GM15510 (cell line): ENCODE results near the gene PHTF2.

ENCODE experiments used
- POLR2A ChIP-seq: IDR thresholded peaks from 3 replicates; pipeline ENCODE4 v1.6.1; 2011; ENCODE audit warnings: borderline replicate concordance; ENCODE audit not compliant: insufficient read length; ENCODE audit errors: extremely low read depth

PHTF2 gene

DNA sequence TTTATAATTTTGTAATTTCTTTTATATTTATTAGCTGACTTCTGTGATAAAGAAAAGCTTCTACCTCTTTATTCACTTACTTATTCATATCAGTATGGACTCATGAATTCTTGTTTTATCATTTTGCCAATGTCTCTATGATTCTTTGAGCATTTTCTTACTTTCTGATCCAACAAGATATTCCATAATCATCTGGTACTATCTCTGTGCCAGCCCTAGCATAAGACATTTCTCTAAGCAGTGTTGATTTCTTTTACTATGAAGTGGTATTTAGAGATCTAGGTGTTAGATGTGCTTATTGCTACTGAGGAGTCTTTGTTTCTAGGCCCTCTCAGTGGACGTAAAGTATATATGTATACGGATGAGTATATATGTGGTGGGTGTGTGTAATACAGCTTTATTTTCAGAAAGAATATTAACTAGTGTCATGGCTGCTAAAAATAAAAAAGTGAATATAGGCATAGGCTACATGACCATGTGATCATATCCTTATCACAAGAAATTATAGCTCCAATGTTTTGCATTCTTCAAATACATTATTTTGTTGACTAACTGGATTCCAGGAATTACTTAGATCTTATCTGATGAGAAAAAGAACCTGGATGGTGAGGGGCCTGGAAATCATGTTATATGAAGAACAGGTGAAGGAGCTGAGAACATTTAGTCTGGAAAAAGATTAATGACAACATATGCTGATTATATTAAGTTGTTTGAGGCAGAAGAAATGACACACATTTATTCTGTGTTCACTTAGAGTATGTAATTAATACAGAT is 13.1 kb downstream of the PHTF2 start:
- no peak for TF ChIP-seq POLR2A

DNA sequence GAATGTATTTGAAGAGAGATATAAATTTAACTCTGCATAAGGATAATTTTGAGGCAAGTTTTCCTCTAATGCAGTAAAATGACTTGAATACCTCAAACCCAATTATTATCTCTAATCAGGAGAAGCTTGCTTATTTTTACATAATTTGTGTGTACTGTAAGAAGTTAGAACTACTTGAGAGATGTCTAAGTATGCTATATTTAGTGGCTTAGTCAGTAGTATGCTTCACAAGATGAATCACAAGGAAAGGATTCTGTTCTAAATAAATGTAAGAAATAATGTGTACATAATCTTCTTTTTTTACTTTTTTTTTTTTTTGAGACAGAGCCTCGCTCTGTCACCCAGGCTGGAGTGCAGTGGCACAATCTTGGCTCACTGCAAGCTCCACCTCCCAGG is 13.7 kb downstream of the PHTF2 start:
- no peak for TF ChIP-seq POLR2A

DNA sequence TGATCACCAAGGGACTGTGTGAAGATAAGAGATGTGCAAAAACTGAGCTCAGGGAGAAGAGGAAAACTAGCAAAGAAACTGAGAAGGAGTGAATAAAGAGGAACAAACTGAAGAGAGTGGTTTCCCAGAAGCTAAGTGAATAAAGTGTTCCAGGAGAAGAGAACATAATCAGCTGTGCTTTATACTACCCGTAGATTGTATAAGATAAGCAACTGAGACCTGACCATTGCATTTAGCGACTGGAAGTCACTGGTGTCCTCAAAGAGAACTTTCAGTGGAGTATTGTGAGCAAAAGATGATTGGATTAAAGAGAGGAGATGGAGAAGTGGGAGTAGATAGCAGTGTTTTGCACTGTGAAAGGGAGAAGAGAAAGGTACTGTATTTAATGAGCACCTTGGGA is 14.6 kb downstream of the PHTF2 start:
- no peak for TF ChIP-seq POLR2A

DNA sequence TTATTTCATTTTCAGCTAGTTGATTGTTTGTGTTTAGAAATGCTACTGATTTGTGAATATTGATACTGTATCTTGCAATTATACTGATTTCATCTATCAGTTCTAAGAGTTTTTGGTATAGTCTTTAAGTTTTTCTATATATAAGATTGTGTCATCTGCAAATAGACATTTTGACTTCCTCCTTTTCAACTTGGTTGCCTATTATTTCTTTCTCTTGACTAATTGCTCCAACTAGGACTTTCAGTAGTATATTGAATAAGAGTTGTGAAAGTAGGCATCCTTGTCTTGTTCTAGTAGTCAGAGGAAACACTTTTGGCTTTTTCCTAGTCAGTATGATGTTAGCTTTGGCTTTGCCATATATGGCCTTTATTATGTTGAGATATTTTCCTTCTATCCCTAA is 20.4 kb downstream of the PHTF2 start:
- TF ChIP-seq POLR2A, result no peak

DNA sequence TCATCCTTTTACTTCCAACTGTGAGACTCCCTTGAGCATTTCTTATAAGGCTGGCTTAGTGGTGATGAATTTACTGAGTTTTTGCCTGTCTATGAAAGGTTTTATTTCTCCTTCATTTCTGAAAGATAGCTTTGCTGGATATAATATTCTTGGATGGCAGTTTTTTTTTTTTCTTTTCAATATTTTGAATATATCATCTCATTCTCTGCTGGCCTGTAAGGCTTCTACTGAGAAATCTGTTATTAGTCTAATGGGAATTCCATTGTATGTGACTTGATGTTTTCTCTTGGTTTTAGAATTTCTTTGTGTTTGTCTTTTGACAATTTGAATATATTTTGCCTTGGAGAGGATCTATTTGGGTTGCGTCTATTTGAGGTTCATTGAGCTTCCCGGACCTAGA is 22.4 kb downstream of the PHTF2 start:
- no peak for TF ChIP-seq POLR2A

DNA sequence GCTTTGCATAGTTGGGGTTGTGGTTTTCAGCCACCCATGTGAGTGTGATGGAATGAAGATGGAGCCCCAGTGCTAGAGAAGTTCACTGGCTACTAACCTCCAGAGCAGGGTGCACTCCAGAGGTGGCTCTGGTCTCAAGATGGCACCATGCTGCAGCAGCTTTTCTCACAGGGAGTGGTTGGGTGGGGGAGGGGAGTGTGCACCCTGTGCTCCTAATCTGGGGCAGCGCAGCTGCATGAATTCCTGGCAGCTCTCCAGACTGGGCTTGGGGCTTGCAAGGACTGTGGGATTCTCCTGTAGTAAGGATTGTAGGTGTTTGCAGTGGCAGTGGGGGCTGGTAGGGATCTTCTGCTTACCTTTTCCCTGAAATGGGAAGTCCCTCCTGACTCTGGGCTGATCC is 23.7 kb downstream of the PHTF2 start:
- TF ChIP-seq POLR2A, result no peak

DNA sequence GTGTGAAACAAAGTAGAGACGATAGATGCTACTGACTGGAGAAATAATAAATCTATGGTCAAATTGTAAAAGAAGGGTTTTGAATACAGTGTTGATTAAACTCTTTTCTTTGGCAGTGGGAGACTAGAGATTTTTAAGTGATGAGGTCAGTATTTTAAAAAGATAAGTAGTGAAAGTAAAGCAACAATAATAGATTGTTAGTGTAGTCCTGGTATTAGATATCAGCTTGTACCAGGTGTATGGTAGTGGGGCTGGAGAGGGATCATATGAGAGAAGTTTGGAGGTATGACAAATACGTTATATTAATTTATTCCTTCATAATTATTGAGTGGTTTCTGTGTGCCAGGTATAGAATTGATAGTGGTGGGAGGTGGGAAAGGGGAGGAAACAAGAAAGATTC is 25.2 kb downstream of the PHTF2 start:
- TF ChIP-seq POLR2A, result no peak

DNA sequence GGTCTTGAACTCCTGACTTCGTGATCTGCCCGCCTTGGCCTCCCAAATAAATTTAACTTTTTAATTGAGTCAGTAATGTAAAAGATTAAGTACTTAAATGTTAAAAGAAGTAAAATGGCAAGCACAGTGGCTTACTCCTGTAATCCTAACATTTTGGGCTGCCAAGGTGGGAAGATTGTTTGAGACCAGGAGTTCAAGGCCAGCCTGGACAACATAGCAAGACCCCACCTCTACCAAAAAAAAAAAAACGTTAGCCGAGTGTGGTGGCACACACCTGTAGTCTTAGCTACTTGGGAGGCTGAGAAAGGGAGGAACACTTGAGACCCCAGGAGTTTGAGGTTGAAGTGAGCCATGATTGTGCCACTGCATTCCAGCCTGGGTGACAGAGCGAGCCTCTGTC is 26.1 kb downstream of the PHTF2 start:
- no peak for TF ChIP-seq POLR2A

DNA sequence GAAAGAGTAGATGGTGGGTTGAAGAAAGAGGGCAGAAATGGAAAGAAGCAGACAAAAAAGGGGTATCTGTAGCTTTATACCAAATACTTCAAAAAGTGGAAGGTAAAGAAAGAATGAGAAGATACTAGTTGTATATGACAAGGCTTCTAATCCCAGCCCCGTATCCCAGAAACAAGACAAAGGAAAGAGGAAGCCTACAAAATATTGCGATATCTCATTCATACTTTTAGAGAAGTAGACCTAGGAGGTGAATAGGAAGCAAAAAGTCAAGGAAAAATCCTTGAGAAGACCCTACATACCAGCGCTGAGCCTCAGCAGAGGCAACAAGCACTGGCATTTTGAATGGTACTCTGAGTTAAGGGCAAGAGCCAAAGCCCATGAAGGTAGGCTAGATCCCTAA is 26.6 kb downstream of the PHTF2 start:
- TF ChIP-seq POLR2A, result no peak

DNA sequence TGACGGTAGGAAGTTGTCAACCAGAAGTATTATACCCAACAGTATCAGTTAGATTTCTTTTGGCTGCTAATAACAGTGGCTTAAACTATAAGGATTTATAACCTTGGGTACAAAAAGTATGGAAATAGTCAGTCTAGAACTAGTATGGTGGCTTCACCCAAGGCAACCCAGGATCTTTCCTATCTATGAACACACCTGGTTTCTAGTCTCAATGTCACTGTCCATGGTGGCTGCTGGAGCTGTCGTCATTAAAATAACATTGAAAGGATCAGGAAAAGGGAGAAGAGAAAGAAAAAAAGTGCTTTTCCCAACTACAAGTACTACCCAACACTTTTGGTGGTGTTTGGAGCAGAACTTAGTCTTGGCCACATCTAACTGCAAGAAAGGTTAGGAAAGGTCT is 27.7 kb downstream of the PHTF2 start:
- TF ChIP-seq POLR2A, result no peak

DNA sequence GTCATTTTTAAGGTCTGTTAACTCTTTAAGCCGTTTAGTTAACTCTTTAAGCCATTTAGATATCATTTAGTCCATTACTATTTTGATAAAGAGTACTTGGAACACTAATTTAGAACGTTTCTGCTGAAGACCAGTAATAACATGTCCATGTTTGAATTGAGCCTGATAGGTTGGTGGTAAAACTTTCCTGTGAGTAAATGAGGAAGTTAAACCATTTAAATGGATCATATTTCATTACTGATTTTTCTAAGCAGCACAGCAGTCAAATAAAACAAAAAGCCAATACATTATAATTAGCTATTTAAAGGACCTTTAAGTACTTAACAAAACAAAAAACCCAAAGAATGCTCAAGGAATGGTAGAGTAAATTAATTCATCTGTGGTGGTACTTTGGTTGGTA is 29.4 kb downstream of the PHTF2 start:
- TF ChIP-seq POLR2A, result no peak

DNA sequence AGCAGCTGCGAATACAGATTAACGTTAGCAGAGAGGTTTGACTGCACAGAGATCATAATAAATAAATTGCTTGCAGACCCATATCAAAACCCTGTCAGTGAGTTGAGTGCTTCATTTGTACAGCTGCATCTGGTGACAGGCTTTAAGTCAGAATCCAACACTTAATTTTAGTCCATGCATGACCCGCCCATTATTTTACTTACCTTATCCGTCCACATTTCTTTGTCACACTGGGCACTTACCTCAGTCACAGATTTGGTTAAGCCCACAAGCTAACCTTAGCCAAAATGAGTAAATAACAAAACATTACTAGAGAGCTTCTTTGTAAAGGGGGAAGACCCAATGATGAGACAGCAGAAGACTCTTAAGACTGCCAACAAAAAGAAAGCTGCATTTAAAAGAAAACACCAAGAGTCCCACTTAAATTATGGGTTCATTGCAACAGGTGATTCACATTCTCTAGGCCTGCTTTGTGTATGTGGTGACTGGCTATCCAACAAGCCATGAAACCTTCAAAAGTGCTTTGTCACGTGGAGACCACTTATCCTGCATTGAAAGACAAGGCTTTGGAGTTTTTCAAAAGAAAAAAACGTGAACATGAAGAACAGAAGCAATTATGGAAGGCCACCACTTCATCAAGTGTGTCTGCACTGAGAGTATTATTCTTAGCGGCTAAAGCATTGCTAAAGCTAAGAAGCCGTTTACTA is 32.2 kb downstream of the PHTF2 start:
- TF ChIP-seq POLR2A, result no peak

DNA sequence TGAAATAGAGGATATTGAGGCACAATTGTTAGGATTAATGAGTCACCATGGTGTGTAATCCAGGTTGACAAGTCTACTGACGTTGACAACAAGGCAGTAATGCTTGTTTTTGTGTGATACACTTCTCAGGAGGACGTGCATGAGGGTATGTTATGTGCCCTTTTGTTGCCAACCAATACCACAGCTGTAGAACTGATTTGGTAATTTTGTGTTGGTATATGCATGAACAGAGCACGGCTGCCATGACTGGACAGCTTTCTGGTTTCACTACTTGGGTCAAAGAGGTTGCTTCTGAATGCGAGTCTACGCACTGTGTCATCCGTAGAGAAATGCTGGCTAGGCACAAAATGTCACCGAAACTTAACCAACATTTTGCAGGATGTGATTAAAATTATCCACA is 32.9 kb downstream of the PHTF2 start:
- no peak for TF ChIP-seq POLR2A

DNA sequence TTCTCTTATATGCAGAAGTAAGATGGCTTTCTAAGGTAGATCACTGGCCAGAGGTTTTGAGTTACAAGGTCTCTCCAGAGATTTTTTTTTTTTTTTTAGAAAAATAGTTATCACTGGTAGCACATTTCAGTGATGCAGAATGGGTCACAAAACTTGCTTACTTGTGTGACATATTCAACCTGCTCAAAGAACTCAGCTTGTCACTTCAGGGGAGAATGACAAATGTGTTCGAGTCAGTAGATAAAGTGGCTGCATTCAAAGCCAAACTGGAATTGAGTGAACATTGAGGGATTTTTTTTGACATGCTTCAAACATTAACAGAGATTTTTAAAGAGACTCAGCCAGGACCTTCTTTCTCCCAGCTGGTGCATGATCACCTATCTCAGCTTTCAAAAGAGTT is 33.4 kb downstream of the PHTF2 start:
- TF ChIP-seq POLR2A, result no peak

DNA sequence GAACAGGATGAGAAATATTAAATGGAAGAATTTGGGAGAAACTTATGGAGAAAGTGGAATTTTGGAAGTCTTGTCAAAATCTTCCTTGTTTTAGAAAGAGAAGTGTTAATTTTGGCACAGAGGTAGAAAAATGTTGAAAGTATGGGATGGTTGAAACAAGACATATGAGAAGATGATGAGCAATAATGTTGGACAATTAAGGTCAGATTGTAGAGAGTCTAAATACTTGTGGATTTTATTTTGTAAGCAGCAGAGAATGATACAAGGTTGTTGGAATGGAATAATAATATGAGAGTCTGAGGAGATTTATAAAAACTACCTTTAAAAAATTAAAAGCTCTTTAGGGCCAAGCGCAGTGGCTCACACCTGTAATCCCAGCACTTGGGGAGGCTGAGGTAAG is 34.6 kb downstream of the PHTF2 start:
- TF ChIP-seq POLR2A, result no peak

DNA sequence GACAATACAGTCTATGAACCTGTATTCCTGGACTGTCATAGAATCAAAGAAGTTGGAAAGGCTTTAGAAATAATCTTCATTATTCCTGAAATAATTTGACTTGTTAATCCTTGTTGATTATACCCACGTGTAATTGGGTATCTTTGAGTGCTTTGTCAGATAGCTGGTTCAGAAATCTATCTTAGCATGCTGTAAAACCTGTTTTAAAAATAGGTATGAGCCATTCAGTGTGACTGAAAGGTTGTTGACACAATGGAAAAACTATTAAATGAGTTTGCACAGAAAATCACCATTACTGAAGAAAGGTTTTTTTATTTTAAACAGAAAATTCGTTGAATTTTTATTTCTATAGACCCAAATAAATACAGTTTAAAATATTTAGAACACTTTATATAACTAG is 38.7 kb downstream of the PHTF2 start:
- TF ChIP-seq POLR2A, result no peak
